DOHH2 (cell line): ENCODE results near the gene SMC6.

Experiments
- H3F3A ChIP-seq: fragments of 200-600 bp; sonication (generic), shearing (Covaris generic); 2 replicates; pipeline ENCODE4 v1.6.0; 2016; ENCODE audit warnings: antibody characterized with exemption, mild to moderate bottlenecking; ENCODE audit not compliant: control insufficient read depth, insufficient read depth
- H3K27ac ChIP-seq: fragments of 200-600 bp; sonication (generic); 2 replicates; pipeline ENCODE4 v1.5.1; 2014; ENCODE audit warnings: low read depth, mild to moderate bottlenecking, low read length, moderate library complexity
- H3K27me3 ChIP-seq: fragments of 200-600 bp; sonication (generic); 2 replicates; pipeline ENCODE4 v1.6.1; 2014; ENCODE audit warnings: mild to moderate bottlenecking, low read length, mixed read lengths; ENCODE audit not compliant: control insufficient read depth
- H3K36me3 ChIP-seq: fragments of 200-600 bp; sonication (generic); 2 replicates; pipeline ENCODE4 v1.6.1; 2014; ENCODE audit warnings: mild to moderate bottlenecking, low read length, moderate library complexity, mixed read lengths; ENCODE audit not compliant: control insufficient read depth
- H3K4me1 ChIP-seq: fragments of 200-600 bp; sonication (generic); 2 replicates; pipeline ENCODE4 v1.6.1; 2014; ENCODE audit warnings: mild to moderate bottlenecking, low read length, mixed read lengths; ENCODE audit not compliant: control insufficient read depth
- H3K4me2 ChIP-seq: fragments of 200-600 bp; sonication (generic); 2 replicates; pipeline ENCODE4 v1.6.0; 2014; ENCODE audit warnings: mild to moderate bottlenecking, low read length, moderate library complexity
- H3K4me3 ChIP-seq: fragments of 200-600 bp; sonication (generic); 2 replicates; pipeline ENCODE4 v1.5.1; 2014; ENCODE audit warnings: mild to moderate bottlenecking, low read length, mixed read lengths
- H3K79me2 ChIP-seq: fragments of 200-600 bp; sonication (generic); 2 replicates; pipeline ENCODE4 v1.6.1; 2014; ENCODE audit warnings: mild to moderate bottlenecking, low read length, mixed read lengths; ENCODE audit not compliant: control insufficient read depth
- H3K9me2 ChIP-seq: fragments of 200-600 bp; sonication (generic); replicated peaks from 2 replicates; pipeline ENCODE4 v1.6.1; 2014; ENCODE audit warnings: mild to moderate bottlenecking, low read length, mixed read lengths; ENCODE audit not compliant: control insufficient read depth
- H3K9me3 ChIP-seq: fragments of 200-600 bp; sonication (generic); 2 replicates; pipeline ENCODE4 v1.6.1; 2014; ENCODE audit warnings: antibody characterized with exemption, low read length, mixed read lengths; ENCODE audit not compliant: control insufficient read depth, insufficient read depth
- H4K20me1 ChIP-seq: fragments of 200-600 bp; sonication (generic); 2 replicates; pipeline ENCODE4 v1.6.0; 2014; ENCODE audit warnings: low read depth, mild to moderate bottlenecking, antibody characterized with exemption, low read length, moderate library complexity; ENCODE audit not compliant: control insufficient read depth, insufficient read depth
- CTCF ChIP-seq: fragments of 200-600 bp; sonication (generic); IDR thresholded peaks from one replicate; pipeline ENCODE4 v1.5.1; 2014; ENCODE audit warnings: antibody characterized with exemption, mild to moderate bottlenecking, low read depth, low read length; ENCODE audit not compliant: poor library complexity, severe bottlenecking
- EZH2phosphoT487 ChIP-seq: fragments of 200-600 bp; sonication (generic); IDR thresholded peaks from 2 replicates; pipeline ENCODE4 v1.6.1; 2017; ENCODE audit warnings: borderline replicate concordance, mild to moderate bottlenecking, antibody characterized with exemption, low read length, moderate library complexity, mixed read lengths

The SMC6 gene

GRCh38 chr2:17740203-17740602 lies 13.4 kb downstream of the SMC6 start:
- no peak for TF ChIP-seq CTCF
- no peak for TF ChIP-seq EZH2phosphoT487
- Histone ChIP-seq H3K27ac (no peak overlapping the region), H4K20me1 (no peaks in the 10 kb centered on the region), H3K9me2 (no peaks in the 10 kb centered on the region), H3F3A (no peaks in the 10 kb centered on the region), H3K4me3 (no peak overlapping the region), H3K79me2 (no peaks in the 10 kb centered on the region), H3K36me3 (peaks cover 76% of the 10 kb centered on the region), H3K4me1 (no peaks in the 10 kb centered on the region), H3K4me2 (no peak overlapping the region), H3K27me3 (no peaks in the 10 kb centered on the region), H3K9me3 (no peaks in the 10 kb centered on the region)

GRCh38 chr2:17736989-17737388 lies 16.6 kb downstream of the SMC6 start:
- Histone ChIP-seq H3K27ac (no peak overlapping the region), H3K79me2 (no peaks in the 10 kb centered on the region), H4K20me1 (0 out of 2 replicates have a peak, but pooled peaks cover 3% of the 10 kb centered on the region), H3K9me3 (no peaks in the 10 kb centered on the region), H3K4me3 (no peak overlapping the region), H3K4me1 (no peaks in the 10 kb centered on the region), H3F3A (no peaks in the 10 kb centered on the region), H3K27me3 (no peaks in the 10 kb centered on the region), H3K36me3 (peaks cover 82% of the 10 kb centered on the region), H3K9me2 (no peaks in the 10 kb centered on the region), H3K4me2 (no peak overlapping the region)
- TF ChIP-seq CTCF, result no peak
- no peak for TF ChIP-seq EZH2phosphoT487

GRCh38 chr2:17735864-17736263 lies 17.7 kb downstream of the SMC6 start:
- no peaks in the 10 kb centered on the region for H3F3A ChIP-seq
- H3K4me3 ChIP-seq, result no peak overlapping the region
- H3K36me3 ChIP-seq, result peaks cover 83% of the 10 kb centered on the region
- H3K4me1 ChIP-seq, result no peaks in the 10 kb centered on the region
- 0 out of 2 replicates have a peak, but pooled peaks cover 3% of the 10 kb centered on the region for H4K20me1 ChIP-seq
- no peak overlapping the region for H3K27ac ChIP-seq
- H3K27me3 ChIP-seq, result no peaks in the 10 kb centered on the region
- TF ChIP-seq CTCF (no peak), EZH2phosphoT487 (no peak)
- no peaks in the 10 kb centered on the region for H3K9me2 ChIP-seq
- H3K79me2 ChIP-seq, result no peaks in the 10 kb centered on the region
- H3K4me2 ChIP-seq, result no peak overlapping the region
- no peaks in the 10 kb centered on the region for H3K9me3 ChIP-seq

GRCh38 chr2:17733599-17733998 lies 20.0 kb downstream of the SMC6 start:
- no peaks in the 10 kb centered on the region for H3K27me3 ChIP-seq
- TF ChIP-seq EZH2phosphoT487 (no peak), CTCF (no peak)
- peaks cover 82% of the 10 kb centered on the region for H3K36me3 ChIP-seq

More at GRCh38 chr2:17733599-17733998, 20.0 kb downstream of the SMC6 start:
- Histone ChIP-seq H3F3A (no peaks in the 10 kb centered on the region), H3K79me2 (no peaks in the 10 kb centered on the region), H3K4me1 (no peaks in the 10 kb centered on the region), H4K20me1 (0 out of 2 replicates have a peak, but pooled peaks cover 3% of the 10 kb centered on the region), H3K4me3 (no peak overlapping the region), H3K9me2 (no peaks in the 10 kb centered on the region), H3K4me2 (no peak overlapping the region), H3K27ac (no peak overlapping the region), H3K9me3 (no peaks in the 10 kb centered on the region)
